Measurements from ENCODE around the gene NACA2.
"Not testable (repeated sequence)": the region's sequence is repeated elsewhere in the genome, so short reads cannot be mapped to it uniquely, and the experiment has no call there.

NACA2 gene

DNA sequence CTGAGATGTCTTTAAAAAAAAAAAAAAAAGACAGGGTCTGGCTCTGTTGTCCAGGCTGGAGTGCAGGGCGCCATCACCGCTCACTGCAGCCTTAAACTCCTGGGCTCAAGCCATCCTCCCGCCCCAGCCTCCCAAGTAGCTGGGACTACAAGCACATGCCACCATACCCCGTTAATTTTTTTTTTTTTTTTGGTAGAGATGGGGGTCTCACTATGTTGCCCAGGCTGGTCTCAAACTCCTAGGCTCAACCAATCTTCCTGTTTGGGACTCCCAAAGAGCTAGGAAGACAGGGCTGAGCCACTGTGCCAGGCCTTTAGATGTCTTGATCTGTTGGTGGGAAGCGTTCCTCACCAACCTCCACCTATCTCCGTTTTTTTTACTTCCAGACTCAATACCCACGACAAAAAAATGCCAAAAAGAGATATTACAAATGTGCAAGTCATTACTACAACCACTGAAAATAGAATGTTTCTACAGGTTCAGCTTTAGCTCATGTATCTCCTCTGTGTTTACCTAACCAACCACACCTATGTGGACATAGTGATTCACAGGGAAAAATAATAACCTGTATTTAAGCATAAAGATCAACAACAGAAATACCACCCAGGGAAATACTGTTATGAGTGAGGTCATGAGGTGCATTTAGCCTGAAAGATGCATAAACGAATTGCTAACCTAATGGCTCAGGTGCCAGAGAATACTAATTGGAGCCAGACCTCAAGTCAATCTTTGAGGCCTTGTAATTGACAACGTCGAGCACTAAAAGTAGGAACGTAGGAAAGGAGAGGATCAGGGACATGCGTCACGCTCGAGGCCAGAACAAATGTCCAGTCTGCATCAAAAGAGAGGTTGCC is 22.6 kb downstream of the NACA2 start:
- Histone ChIP-seq H3K36me3 (ENCODE audit: insufficient read depth, low read length) (no peaks in the 10 kb centered on the region), H3K4me3 (ENCODE audit: low read length) (no peak overlapping the region), H2AFZ (ENCODE audit: low read depth, low read length) (no peak overlapping the region), H3K9me3 (ENCODE audit: low read length) (no peaks in the 10 kb centered on the region), H3K4me1 (ENCODE audit: insufficient read depth, low read length) (no peaks in the 10 kb centered on the region), H3K27me3 (ENCODE audit: insufficient read depth, low read length) (no peaks in the 10 kb centered on the region)

DNA sequence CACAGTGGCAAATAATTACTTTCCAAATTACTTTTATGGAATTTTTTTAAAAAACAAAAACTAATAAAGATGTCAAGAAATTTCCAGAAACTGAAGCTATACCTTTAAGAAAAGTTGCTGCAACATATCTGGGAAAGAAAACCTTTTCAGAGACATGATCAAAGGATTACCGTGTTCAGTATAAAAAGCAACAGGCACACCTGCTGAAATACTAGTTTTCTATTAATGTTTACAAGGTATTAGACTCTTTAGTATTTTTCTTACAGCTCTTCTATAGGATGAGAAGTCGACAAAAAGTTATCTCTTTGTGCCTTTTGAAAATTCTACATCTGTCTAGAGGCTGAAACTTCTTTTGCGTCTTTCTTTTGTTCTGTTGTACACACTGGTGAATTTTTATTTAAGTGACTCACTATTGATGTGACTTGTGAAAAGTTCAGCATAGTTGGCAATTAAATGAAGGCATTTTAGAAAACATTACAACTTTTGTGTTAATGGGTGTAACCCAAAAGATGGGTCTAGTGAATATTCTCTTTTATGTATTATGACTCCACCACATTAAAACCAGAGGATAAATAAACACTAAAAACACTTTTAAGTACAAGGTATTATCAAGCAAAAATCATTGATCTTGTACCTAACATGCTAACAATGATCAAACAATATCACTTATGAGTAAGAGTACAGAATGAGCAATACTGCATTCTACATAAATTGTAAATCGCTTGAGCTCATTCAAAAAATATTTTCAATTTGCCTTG is 23.8 kb downstream of the NACA2 start:
- Histone ChIP-seq H3K27me3 (ENCODE audit: insufficient read depth, low read length) (no peaks in the 10 kb centered on the region), H2AFZ (ENCODE audit: low read depth, low read length) (no peak overlapping the region), H3K4me3 (ENCODE audit: low read length) (no peak overlapping the region), H3K4me1 (ENCODE audit: insufficient read depth, low read length) (no peaks in the 10 kb centered on the region), H3K36me3 (ENCODE audit: insufficient read depth, low read length) (no peaks in the 10 kb centered on the region), H3K9me3 (ENCODE audit: low read length) (no peaks in the 10 kb centered on the region)

DNA sequence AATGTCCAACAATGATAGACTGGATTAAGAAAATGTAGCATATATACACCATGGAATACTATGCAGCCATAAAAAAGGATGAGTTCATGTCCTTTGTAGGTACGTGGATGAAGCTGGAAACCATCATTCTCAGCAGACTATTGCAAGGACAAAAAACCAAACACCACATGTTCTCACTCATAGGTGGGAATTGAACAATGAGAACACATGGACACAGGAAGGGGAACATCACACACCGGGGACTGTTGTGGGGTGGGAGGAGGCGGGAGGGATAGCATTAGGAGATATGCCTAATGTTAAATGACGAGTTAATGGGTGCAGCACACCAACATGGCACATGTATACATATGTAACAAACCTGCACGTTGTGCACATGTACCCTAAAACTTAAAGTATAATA is 24.6 kb downstream of the NACA2 start:
- not testable (repeated sequence) for H3K36me3 ChIP-seq (ENCODE audit: insufficient read depth, low read length); H3K4me3 ChIP-seq (ENCODE audit: low read length)

DNA sequence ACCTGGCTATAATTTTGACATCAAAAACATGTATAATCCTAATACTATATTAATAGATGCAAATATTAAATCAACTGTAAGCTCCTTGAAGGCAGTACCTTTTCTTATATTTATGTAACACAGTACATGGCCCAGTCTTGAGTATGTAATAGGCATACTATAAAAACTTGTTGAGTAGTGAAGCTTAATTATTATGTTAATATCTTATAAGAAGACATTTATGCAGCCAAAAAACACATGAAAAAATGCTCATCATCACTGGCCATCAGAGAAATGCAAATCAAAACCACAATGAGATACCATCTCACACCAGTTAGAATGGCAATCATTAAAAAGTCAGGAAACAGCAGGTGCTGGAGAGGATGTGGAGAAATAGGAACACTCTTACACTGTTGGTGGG is 25.2 kb downstream of the NACA2 start:
- not testable (repeated sequence) for H3K4me3 ChIP-seq (ENCODE audit: low read length); H3K9me3 ChIP-seq (ENCODE audit: low read length); H3K4me1 ChIP-seq (ENCODE audit: insufficient read depth, low read length); H2AFZ ChIP-seq (ENCODE audit: low read depth, low read length); H3K36me3 ChIP-seq (ENCODE audit: insufficient read depth, low read length); H3K27me3 ChIP-seq (ENCODE audit: insufficient read depth, low read length)

More for the DNA sequence above, 24.6 kb downstream of the NACA2 start:
- H3K9me3 ChIP-seq (ENCODE audit: low read length); H3K4me1 ChIP-seq (ENCODE audit: insufficient read depth, low read length); H3K27me3 ChIP-seq (ENCODE audit: insufficient read depth, low read length); H2AFZ ChIP-seq (ENCODE audit: low read depth, low read length): not testable (repeated sequence)

DNA sequence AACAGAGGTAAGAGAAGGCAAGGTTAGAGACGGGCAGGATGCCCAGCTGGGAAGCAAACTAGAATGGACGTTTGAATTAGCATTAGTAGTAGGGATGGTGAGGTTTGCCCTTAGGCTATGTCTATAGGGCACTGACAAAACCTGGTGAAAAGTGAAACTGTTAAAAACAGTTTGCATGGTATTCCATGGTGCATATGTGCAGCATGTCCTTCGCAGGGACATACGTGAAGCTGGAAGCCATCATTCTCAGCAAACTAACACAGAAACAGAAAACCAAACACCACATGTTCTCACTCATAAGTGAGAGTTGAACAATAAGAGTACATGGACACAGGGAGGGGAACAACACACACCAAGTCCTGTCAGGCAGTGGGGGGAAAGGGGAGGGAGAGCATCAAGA is 25.8 kb downstream of the NACA2 start:
- Histone ChIP-seq H3K4me1 (ENCODE audit: insufficient read depth, low read length) (no peaks in the 10 kb centered on the region), H3K4me3 (ENCODE audit: low read length) (no peak overlapping the region), H2AFZ (ENCODE audit: low read depth, low read length) (no peak overlapping the region), H3K27me3 (ENCODE audit: insufficient read depth, low read length) (no peaks in the 10 kb centered on the region), H3K36me3 (ENCODE audit: insufficient read depth, low read length) (no peaks in the 10 kb centered on the region), H3K9me3 (ENCODE audit: low read length) (no peaks in the 10 kb centered on the region)

DNA sequence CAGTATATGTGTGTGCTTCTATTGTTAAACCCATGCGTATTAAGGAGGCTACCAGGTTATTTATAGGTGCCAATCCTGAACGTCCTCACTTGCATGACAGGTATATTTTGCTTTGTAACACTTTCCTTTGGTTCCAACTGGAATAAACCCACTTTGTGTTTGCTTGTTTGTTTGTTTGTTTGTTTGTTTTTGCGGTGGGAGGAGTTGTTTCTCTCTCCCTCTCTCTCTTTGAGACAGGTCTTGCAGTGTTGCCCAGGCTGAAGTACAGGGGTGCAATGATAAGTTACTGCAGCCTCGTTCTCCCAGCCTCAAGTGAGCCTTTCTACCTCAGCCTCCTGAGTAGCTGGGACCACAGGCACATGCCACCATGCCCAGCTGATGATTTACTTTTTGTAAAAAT is 28.7 kb downstream of the NACA2 start:
- Histone ChIP-seq H3K4me3 (ENCODE audit: low read length) (no peak overlapping the region), H3K4me1 (ENCODE audit: insufficient read depth, low read length) (no peaks in the 10 kb centered on the region), H3K9me3 (ENCODE audit: low read length) (no peaks in the 10 kb centered on the region), H2AFZ (ENCODE audit: low read depth, low read length) (no peak overlapping the region), H3K27me3 (ENCODE audit: insufficient read depth, low read length) (no peaks in the 10 kb centered on the region), H3K36me3 (ENCODE audit: insufficient read depth, low read length) (no peaks in the 10 kb centered on the region)

DNA sequence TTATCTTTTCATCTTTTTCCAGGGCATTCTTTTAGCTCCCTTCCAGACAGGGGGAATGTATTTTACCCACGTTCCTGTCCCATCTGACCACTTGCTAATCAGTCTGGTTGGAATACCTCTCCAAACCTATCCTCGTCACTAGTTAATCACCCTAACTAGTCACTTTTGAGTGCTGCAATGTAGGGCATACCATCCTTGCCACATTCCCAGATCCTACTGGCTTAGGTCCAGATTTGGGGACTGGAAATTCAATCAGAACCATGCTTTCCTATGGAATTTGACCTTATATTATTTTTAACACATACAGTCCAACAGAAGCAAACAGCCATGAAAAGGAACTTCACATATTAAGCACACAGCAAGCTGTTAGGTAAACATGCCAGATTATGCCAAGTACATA is 29.7 kb downstream of the NACA2 start:
- Histone ChIP-seq H2AFZ (ENCODE audit: low read depth, low read length) (no peak overlapping the region), H3K4me1 (ENCODE audit: insufficient read depth, low read length) (no peaks in the 10 kb centered on the region)

DNA sequence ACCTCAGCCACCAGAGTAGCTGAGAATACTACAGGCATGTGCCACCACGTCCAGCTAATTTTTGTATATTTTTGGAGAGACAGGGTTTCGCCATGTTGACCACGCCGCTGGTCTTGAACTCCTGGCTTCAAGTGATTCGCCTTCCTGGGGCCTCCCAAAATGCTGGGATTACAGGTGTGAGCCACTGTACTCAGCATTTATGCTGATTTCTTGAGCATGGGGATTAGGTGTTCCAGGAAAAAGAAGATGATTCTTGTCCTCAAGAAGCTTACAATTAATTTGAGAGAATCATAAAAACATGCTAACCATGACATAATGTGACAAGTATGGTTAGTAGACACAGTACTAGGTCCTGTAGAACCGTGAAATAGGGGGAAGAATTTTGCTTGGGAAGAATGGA is 30.9 kb downstream of the NACA2 start:
- H2AFZ ChIP-seq (ENCODE audit: low read depth, low read length), result no peak overlapping the region
- H3K27me3 ChIP-seq (ENCODE audit: insufficient read depth, low read length), result peaks cover 4% of the 10 kb centered on the region
- no peak overlapping the region for H3K4me3 ChIP-seq (ENCODE audit: low read length)
- H3K9me3 ChIP-seq (ENCODE audit: low read length), result no peaks in the 10 kb centered on the region
- no peaks in the 10 kb centered on the region for H3K4me1 ChIP-seq (ENCODE audit: insufficient read depth, low read length)
- no peaks in the 10 kb centered on the region for H3K36me3 ChIP-seq (ENCODE audit: insufficient read depth, low read length)

More for the DNA sequence above, 29.7 kb downstream of the NACA2 start:
- H3K9me3 ChIP-seq (ENCODE audit: low read length), result no peaks in the 10 kb centered on the region
- H3K27me3 ChIP-seq (ENCODE audit: insufficient read depth, low read length), result peaks cover 2% of the 10 kb centered on the region
- H3K36me3 ChIP-seq (ENCODE audit: insufficient read depth, low read length), result no peaks in the 10 kb centered on the region
- H3K4me3 ChIP-seq (ENCODE audit: low read length), result no peak overlapping the region

DNA sequence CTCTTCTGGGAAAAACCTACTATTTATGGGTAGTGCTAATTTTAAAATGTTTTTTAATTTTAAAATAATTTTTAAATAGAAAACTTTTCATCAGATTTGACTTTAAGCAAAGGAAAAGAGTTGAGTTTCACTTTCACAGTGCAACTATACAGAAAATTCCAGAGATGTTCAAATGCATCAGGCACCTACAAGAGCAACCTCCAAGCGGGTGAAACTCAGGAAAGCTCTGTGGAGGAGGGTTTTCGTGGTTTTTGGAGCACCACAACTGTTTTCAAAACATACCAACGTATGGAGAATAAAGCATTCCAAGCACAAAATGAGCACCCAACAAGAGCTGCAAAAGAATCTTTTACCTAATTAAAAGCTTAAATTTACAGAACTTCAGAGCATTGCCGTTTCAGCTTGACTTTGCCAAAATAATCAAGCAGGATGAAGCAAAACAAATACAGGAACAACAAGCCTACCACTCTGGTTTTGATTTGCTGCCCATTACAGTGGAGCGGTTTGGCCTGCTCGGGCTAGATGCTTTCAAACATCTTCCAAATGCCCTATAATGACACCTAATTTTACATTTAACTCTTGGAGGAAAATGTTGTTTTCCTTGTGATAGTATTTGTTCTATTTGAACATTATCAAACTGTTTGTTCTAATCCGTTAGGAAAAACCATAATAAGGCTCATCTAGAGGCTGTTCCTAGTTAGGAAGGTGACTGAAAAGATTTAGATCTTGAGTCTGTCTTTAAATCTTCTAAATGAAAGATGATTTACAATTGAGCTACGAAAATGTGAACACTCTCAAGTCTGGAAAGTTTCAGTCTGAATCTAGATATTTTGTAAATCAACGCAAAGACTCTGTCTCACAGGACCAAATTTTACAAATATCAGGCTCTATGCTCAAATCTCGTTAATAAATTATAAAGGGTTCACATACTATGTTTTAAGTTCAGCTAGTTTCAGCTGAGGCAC is 34.5 kb downstream of the NACA2 start:
- Histone ChIP-seq H3K9me3 (ENCODE audit: low read length) (no peaks in the 10 kb centered on the region), H3K4me1 (ENCODE audit: insufficient read depth, low read length) (no peaks in the 10 kb centered on the region), H3K36me3 (ENCODE audit: insufficient read depth, low read length) (no peaks in the 10 kb centered on the region), H3K27me3 (ENCODE audit: insufficient read depth, low read length) (peaks cover 5% of the 10 kb centered on the region), H2AFZ (ENCODE audit: low read depth, low read length) (no peak overlapping the region), H3K4me3 (ENCODE audit: low read length) (no peak overlapping the region)

DNA sequence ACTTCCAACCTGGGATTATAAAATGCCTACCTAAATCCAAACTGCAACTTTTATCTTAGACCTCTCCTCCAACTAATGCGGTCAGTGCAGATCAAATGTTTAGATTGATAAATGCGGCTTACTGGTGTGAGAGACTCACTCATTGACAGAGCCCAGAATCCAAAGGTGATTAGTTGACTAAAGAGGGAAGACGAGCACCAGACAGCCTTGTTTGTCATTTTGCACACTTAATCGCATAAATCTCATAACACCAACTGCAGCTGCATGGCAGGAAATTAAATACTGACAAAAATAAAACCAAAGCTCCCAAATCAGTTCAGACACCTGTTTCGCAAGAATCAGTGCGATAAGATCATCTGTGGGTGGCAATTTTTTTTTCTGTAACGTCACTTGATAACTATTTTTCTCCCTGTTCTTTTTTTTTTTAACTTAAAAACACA is 35.9 kb downstream of the NACA2 start:
- no peaks in the 10 kb centered on the region for H3K4me1 ChIP-seq (ENCODE audit: insufficient read depth, low read length)
- no peak overlapping the region for H3K4me3 ChIP-seq (ENCODE audit: low read length)
- H3K9me3 ChIP-seq (ENCODE audit: low read length), result no peaks in the 10 kb centered on the region
- no peaks in the 10 kb centered on the region for H3K36me3 ChIP-seq (ENCODE audit: insufficient read depth, low read length)
- peaks cover 5% of the 10 kb centered on the region for H3K27me3 ChIP-seq (ENCODE audit: insufficient read depth, low read length)
- H2AFZ ChIP-seq (ENCODE audit: low read depth, low read length), result no peak overlapping the region

DNA sequence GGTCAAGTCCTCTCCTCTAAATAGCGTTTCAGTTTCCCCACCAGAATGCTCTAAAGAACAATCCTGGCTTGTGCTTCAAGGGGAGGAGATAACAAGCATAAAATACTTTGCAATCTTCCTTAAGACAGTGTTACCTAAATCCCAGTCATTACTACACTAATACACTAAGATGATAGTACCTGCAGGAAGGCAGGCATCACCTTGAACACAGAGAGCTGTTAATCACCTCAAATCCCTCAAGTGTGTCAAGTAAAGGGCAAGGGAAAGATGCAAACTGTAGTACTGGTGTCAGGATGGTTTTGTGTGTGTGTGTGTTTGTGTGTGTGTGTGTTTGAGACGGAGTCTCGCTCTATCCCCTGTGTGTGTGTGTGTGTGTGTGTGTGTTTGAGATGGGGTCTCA is 36.8 kb downstream of the NACA2 start:
- Histone ChIP-seq H3K4me3 (ENCODE audit: low read length) (no peak overlapping the region), H3K36me3 (ENCODE audit: insufficient read depth, low read length) (no peaks in the 10 kb centered on the region)

DNA sequence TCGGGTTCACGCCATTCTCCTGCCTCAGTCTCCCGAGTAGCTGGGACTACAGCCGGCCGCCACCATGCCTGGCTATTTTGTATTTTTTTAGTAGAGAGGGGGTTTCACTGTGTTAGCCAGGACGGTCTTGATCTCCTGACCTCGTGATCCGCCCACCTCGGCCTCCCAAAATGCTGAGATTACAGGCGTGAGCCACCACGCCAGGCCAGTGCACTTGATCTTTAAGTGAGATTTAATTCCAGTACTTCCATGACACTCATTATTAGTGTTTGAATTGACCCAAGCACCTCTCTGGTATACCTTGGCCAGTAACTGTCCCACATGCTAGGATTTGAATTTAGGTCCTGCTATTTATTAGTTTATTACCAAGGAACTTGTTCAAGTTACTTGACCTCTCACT is 38.5 kb downstream of the NACA2 start:
- not testable (repeated sequence) for H3K9me3 ChIP-seq (ENCODE audit: low read length); H3K27me3 ChIP-seq (ENCODE audit: insufficient read depth, low read length); H3K4me1 ChIP-seq (ENCODE audit: insufficient read depth, low read length); H3K4me3 ChIP-seq (ENCODE audit: low read length); H2AFZ ChIP-seq (ENCODE audit: low read depth, low read length); H3K36me3 ChIP-seq (ENCODE audit: insufficient read depth, low read length)

More for the DNA sequence above, 36.8 kb downstream of the NACA2 start:
- Histone ChIP-seq H3K4me1 (ENCODE audit: insufficient read depth, low read length) (no peaks in the 10 kb centered on the region), H2AFZ (ENCODE audit: low read depth, low read length) (no peak overlapping the region), H3K9me3 (ENCODE audit: low read length) (no peaks in the 10 kb centered on the region), H3K27me3 (ENCODE audit: insufficient read depth, low read length) (peaks cover 5% of the 10 kb centered on the region)

Measured in neuron (in vitro differentiated cells).